Esophagus (tissue), 2 donors: ENCODE results near the gene ENGASE. TPM values are rescaled to one million over a fixed set of nuclear protein-coding genes. Genes with fewer than 3 reads are reported as not detected.

Source experiments
- H3K27ac ChIP-seq, 2 donors: one replicate each; pipeline ENCODE4 v1.5.1; 2013; ENCODE audit warnings: low read depth in 2 of 2, mild to moderate bottlenecking in 2 of 2, inconsistent platforms in 1 of 2, low read length in 1 of 2, moderate library complexity in 1 of 2
- H3K27me3 ChIP-seq, 2 donors: one replicate each; pipeline ENCODE4 v1.6.1; 2013; ENCODE audit warnings: low read length in 2 of 2, control low read depth in 1 of 2, mild to moderate bottlenecking in 1 of 2; ENCODE audit not compliant: insufficient read depth in 2 of 2, control insufficient read depth in 1 of 2
- H3K36me3 ChIP-seq, 2 donors: one replicate each; pipeline ENCODE4 v1.6.1; 2013; ENCODE audit warnings: low read length in 1 of 2; ENCODE audit not compliant: control insufficient read depth in 2 of 2, insufficient read depth in 2 of 2
- H3K4me1 ChIP-seq, 2 donors: one replicate each; pipeline ENCODE4 v1.6.1; 2013; ENCODE audit warnings: low read length in 1 of 2; ENCODE audit not compliant: control insufficient read depth in 2 of 2, insufficient read depth in 2 of 2
- H3K4me3 ChIP-seq, 2 donors: one replicate each; pipeline ENCODE4 v1.5.1; 2013; ENCODE audit warnings: low read length in 2 of 2, mild to moderate bottlenecking in 2 of 2, low read depth in 1 of 2, moderate library complexity in 1 of 2
- H3K9me3 ChIP-seq, 2 donors: one replicate each; pipeline ENCODE4 v1.6.1; 2013; ENCODE audit warnings: mild to moderate bottlenecking in 2 of 2, low read depth in 1 of 2, low read length in 1 of 2, moderate library complexity in 1 of 2; ENCODE audit not compliant: control insufficient read depth in 2 of 2, insufficient read depth in 1 of 2
- WGBS, 2 donors: extraction: QIAGEN DNeasy Blood & Tissue Kit; methylation state at CpG; one replicate each; pipeline ENCODE4 v1.1.7; 2013; 5-methylcytosine and 5-hydroxymethylcytosine counted together
- polyA plus RNA-seq, 2 donors: library from polyadenylated mRNA; stranded (reverse); fragments of 200-250 nt; gene quantifications; one replicate each; pipeline ENCODE4 v1.2.3, GENCODE V29; 2013
- donor health status: healthy with polysubstance abuse.
- donor health status: Bipolar disorder and iron deficiency.

The ENGASE gene
- polyA plus RNA-seq, 2 donors = 10.6 to 31.7 TPM

DNA sequence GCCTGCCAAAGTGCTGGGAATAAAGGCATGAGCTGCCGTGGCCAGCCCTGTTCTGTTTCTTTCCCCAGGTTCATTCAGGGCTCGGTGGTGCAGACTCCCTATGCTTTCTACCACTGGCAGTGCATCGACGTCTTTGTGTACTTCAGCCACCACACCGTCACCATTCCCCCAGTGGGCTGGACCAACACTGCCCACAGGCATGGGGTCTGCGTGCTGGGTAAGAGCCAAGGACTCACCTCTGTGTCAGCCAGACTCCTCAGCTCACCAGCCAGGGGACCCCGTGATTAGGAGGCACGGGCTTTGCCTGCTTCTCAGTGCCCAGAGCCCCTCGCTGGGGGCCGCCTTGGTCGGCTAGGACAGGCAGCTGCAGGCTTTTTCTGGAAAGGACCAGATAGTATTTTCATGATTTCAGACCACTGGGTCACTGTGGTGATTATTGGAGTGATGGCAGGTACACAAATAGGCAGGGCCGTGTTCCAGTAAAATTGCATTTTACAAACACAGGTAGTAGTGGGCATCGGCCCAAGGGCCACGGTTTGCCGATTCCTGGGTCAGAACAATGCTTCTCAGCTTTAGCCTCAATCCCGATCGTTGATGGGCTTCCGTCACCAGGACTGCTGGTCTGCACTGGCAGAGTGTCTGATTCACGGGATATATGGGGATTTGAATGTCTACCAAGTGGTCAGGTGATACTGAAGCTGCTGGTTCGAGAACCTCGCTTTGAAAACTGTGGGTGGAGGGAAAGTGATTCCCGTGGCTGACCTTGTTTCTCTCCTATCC lies 5.0 kb downstream of the ENGASE start:
- Histone ChIP-seq H3K36me3 (peaks cover 6 to 30% of the 10 kb centered on the region in 2 donors), H3K4me3 (no peak overlapping the region), H3K4me1 (no peaks in the 10 kb centered on the region), H3K27me3 (no peaks in the 10 kb centered on the region), H3K9me3 (no peaks in the 10 kb centered on the region), H3K27ac (no peak overlapping the region)
- 91 to 93% methylated on average over 22 of the region's 22 CpGs for WGBS, 2 donors

GRCh38 chr17:79080349-79080748 lies 5.7 kb downstream of the ENGASE start:
- no peak overlapping the region for H3K4me3 ChIP-seq
- no peaks in the 10 kb centered on the region for H3K4me1 ChIP-seq
- H3K27ac ChIP-seq = no peak overlapping the region
- H3K36me3 ChIP-seq = peaks cover 6 to 35% of the 10 kb centered on the region in 2 donors
- WGBS, 2 donors = 87 to 89% methylated on average over 18 of the region's 18 CpGs
- H3K9me3 ChIP-seq = no peaks in the 10 kb centered on the region
- no peaks in the 10 kb centered on the region for H3K27me3 ChIP-seq

DNA sequence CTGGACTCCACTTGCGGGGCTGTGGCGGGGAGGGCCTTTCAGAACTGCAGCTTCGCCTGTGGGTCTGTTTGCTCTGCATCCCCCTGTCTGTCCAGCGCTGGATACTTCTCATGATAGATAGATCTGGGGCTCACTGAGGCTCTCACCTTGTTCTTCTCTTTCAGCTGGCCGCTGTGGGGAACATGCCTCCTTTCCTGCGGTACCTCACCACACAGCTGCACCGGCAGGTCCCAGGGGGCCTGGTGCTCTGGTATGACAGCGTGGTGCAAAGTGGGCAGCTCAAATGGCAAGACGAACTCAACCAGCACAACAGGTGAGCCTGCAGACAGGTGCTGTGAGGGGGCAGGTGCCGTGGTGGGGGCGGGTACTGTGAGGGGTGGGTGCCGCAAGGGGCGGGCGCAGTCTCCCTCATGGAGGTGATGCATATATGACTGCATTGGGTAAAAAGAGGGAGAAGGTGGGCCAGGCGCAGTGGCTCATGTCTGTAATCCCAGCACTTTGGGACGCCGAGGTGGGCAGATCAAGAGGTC lies 6.2 kb downstream of the ENGASE start:
- peaks cover 6 to 35% of the 10 kb centered on the region in 2 donors for H3K36me3 ChIP-seq

DNA sequence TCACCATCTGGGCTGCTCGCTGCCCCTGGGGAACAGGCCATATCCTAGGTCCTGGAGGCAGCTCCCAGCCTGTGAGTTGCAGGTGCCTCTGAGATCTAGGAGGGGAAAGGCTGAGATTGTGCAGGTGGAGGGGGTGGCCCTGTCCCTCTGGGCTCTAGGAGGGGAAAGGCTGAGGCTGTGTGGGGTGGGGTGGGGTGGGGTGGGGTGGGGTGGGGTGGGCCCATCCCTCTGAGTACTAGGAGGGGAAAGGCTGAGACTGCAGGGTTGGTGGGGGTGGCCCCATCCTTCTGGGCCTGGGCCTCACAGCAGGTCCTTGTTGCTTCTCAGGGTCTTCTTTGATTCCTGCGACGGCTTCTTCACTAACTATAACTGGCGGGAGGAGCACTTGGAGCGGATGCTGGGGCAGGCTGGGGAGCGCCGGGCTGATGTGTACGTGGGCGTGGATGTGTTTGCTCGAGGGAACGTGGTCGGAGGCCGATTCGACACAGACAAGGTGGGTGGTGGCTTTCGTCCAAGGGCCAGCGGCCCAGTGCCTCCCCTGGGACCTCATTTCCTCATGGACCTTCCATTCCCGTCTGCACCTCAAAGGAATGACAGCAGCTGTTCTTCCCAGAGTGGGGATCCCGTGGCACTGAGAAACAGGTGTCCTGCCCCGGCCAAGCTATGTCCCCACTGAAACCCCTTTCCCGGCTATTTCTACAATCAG lies 7.1 kb downstream of the ENGASE start:
- H3K36me3 ChIP-seq = peaks cover 6 to 35% of the 10 kb centered on the region in 2 donors

More for the DNA sequence above, 6.2 kb downstream of the ENGASE start:
- Histone ChIP-seq H3K27ac (no peak overlapping the region), H3K27me3 (no peaks in the 10 kb centered on the region), H3K9me3 (no peaks in the 10 kb centered on the region), H3K4me3 (no peak overlapping the region), H3K4me1 (no peaks in the 10 kb centered on the region)
- WGBS, 2 donors = 95 to 96% methylated on average over 16 to 17 of the region's 17 CpGs

GRCh38 chr17:79082311-79083190 lies 7.9 kb downstream of the ENGASE start:
- 68 to 69% methylated on average over 41 of the region's 41 CpGs for WGBS, 2 donors
- Histone ChIP-seq H3K4me3 (no peak overlapping the region), H3K27me3 (no peaks in the 10 kb centered on the region), H3K27ac (no peak overlapping the region), H3K4me1 (no peaks in the 10 kb centered on the region), H3K9me3 (no peaks in the 10 kb centered on the region), H3K36me3 (peaks cover 6 to 37% of the 10 kb centered on the region in 2 donors)

More for the DNA sequence above, 7.1 kb downstream of the ENGASE start:
- 67 to 77% methylated on average over 20 of the region's 20 CpGs for WGBS, 2 donors
- Histone ChIP-seq H3K27ac (no peak overlapping the region), H3K27me3 (no peaks in the 10 kb centered on the region), H3K9me3 (no peaks in the 10 kb centered on the region), H3K4me3 (no peak overlapping the region), H3K4me1 (no peaks in the 10 kb centered on the region)

GRCh38 chr17:79083191-79083971 lies 8.8 kb downstream of the ENGASE start:
- H3K36me3 ChIP-seq = peaks cover 6 to 36% of the 10 kb centered on the region in 2 donors
- no peak overlapping the region for H3K27ac ChIP-seq
- no peak overlapping the region for H3K4me3 ChIP-seq
- no peaks in the 10 kb centered on the region for H3K4me1 ChIP-seq
- WGBS, 2 donors = 87 to 90% methylated on average over 28 of the region's 28 CpGs
- H3K9me3 ChIP-seq = no peaks in the 10 kb centered on the region
- no peaks in the 10 kb centered on the region for H3K27me3 ChIP-seq

- Histone ChIP-seq H3K9me3 (no peaks in the 10 kb centered on the region), H3K27me3 (no peaks in the 10 kb centered on the region), H3K27ac (no peak overlapping the region), H3K4me1 (no peaks in the 10 kb centered on the region), H3K4me3 (no peak overlapping the region), H3K36me3 (peaks cover 2 to 31% of the 10 kb centered on the region in 2 donors)
- 92 to 93% methylated on average over 31 of the region's 31 CpGs for WGBS, 2 donors
Observed at GRCh38 chr17:79084291-79085153, 9.9 kb downstream of the ENGASE start.

GRCh38 chr17:79085154-79085920 lies 10.7 kb downstream of the ENGASE start:
- H3K27ac ChIP-seq = no peak overlapping the region
- H3K4me1 ChIP-seq = peaks cover under 1 to 2% of the 10 kb centered on the region in 2 donors
- no peak overlapping the region for H3K4me3 ChIP-seq
- no peaks in the 10 kb centered on the region for H3K9me3 ChIP-seq
- H3K27me3 ChIP-seq = no peaks in the 10 kb centered on the region
- H3K36me3 ChIP-seq = peaks cover 0 to 28% of the 10 kb centered on the region in 2 donors
- 89 to 91% methylated on average over 23 to 30 of the region's 30 CpGs for WGBS, 2 donors
